Stimulated activated CD8-positive, alpha-beta memory T cell treated with anti-CD3 and anti-CD28 coated beads, Interleukin-12 subunit alpha, Interleukin-12 subunit beta, amount 100 ng/mL, for 1 hour (primary cell): Measurements from ENCODE around the gene VAMP2.

ENCODE experiments used
- DNase-seq: peaks from one replicate; pipeline ENCODE4 v3.0.0-alpha.2; 2020; ENCODE audit warnings: low read depth

Gene VAMP2

DNA sequence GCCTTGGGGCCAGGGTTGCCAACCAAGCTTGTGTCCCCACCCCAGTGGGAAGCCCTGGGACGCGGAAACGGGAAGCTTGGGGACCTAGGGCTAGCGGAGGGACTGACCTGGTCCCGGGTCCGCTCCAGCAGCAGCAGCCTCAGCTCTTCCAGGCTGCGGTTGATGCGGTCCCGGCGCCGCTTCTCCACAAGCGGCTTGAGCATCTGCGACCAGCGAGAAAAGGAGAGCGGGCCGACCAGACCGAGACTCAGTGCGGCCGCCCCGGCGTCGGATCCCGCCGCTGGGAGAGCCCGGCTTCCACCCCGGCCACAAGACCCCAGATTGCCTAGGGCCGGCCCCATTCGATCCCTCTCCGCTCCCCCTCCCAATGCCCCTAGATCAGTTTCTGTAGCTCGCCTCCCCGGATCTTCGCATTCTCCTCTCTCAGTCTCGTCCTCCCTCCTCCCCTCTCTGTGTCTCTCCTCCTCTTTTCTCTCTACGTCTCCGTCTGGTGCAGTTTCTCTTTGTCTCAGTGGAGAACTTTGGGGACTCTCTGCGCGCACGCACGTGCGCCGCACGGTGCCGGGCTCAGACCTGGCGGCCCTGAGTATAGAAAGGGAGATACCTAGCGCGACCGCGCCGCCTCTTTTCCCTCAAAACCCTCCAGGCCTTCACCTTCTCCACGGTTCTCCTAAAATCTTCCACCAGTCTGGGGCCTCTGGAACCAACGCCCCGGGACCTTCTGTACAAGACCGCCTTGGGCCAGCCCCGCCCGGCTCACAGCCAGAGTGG, 39.6 kb downstream of the VAMP2 start:
- no peak for DNase-seq

DNA sequence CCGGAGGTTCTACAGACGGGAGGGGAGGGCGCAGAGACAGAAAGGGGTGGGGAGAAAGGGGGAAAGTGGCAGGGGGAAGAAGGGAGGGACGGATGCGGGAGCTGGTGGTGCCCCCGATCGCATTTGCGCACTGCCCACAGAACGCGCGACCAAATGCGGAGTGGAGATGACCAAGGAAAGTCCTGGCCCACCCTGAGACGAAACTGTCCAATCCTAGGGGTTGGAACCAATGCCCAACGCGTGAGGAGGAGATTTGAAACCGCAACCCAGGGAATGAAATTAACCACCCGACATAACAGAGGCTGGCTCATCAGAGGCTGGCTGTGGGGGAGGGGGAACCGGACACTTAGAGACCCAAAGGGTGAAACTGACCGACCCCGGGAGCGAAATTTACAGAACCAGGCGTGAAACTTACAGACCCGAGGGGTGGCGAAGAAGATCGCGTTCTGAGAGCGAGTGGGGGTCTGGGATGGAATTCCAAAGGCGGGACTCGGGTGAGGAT, 40.3 kb downstream of the VAMP2 start:
- DNase-seq, result no peak

DNA sequence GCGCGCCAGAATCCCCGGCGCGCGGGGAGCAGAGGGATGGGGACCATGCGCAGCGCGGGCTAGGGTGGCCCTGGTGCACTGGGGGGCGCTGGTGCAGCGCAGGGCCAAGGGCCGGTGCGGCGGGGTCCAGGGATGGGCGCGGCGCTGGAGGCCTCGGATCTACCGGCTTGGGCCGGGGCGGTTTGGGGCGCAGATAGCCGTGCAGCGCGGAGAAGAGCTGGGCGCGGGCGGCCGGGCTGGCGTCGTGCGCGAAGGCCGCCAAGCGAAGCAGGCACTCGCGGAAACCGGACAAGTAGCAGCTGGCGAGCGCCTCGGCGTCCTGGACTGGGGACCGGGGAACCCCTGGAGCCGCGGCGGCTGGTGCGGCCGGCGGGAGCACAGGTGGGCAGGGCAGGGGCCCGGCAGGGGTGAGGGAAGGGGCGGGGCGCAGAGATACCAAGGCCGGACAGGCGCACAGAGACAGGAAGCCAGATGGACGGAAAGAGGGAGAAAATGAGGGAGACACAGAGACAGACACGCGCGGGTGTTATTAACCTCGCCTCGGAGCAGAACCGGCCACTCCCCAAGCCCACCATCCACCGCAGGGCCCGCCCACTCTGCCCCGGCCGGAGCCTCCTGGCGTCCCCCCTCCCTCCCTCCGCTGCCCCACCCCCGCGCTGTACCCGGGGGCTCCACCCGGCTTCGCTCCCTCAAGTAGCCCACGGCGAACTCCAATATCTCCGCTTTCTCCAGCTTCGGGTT, 40.9 kb downstream of the VAMP2 start:
- DNase-seq, result no peak

DNA sequence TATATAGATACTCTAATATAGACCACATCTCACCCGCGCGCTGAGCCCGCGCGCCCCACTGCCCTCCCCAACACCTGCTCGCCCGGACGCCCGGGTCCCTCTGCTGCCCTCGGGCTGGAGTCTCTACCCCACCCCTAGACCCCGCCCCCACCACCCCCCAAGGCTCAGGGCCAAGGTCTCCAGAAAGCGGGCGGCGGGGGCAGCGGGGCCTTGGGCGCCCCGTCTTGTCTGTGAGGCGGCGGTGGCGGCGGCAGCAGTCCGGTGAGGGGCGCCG, 41.4 kb downstream of the VAMP2 start:
- DNase-seq, result no peak

DNA sequence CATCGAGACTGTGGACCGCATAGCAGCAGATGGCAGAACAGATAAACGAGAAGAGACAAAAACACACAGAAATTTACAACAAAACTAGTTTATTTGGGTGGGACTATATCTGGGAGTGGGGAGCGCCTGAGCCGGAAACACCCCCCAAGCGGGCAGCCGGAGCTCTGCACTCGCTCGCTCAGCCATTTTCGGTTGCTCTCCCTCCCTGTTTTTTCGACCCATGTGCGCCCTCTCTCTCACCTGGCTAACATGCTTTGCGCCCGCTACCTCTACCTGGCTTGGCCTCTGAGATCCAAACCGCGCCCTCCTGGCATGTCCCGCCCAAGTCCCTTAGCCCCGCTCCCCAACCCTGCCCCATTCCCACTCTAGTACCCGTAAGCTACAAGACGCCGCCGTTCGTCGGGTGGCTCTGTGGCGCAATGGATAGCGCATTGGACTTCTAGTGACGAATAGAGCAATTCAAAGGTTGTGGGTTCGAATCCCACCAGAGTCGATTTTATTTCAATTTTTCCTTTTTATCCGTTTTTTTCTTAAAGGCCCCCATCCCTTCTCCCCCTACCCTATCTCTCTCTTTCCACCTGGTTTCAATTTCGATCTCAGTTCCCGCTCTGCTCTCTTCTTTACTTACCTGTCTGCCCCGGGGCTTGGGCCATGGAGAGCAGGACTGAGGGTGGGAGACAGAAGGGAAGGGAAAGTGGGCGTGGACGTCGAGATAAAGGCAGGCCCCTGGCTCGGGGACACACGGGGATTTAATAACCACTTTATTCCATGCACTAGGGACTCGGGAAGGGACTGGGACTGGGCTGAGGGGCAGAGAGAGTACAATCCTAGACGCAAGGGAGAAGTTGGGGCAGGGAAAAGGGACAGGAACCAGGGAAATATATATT, 42.0 kb downstream of the VAMP2 start:
- DNase-seq, result no peak

DNA sequence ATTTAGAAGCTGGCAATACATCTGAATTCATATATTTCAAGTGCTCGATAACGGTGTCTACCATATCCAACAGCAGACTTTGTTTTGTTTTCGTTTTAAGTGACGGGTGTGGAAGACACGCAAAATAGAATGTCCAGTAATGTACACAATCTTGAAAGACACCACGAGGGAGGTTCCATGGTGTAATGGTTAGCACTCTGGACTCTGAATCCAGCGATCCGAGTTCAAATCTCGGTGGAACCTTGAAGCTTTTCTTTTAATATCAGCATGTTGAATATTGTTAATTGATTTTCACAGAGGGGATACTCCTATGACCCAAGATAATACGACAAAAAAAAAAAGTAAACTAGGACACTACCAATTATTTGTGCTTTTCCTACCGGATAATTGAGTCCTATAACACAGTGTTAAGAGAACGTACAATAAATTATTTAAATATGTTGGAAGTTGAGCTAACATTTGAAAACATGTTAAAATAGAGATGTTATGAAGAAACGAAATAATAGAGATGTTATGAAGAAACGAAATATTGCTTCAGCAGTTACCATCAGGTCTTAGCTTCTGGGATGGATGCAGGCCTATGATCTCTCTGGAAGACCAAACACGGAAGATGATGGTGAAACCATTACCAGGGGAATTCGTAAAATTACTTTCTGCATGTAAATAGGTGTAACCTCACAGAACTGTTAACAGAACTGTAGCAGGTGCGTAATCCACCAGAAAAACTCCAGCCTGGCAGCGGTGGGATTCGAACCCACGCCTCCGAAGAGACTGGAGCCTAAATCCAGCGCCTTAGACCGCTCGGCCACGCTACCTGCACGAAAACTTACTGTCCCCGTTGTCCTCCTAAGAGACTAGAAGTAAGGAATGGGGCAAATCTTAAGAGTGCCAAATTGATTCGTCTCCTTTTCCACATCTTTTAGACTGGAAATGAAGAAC, 42.9 kb downstream of the VAMP2 start:
- DNase-seq, result peak; percentile 65

DNA sequence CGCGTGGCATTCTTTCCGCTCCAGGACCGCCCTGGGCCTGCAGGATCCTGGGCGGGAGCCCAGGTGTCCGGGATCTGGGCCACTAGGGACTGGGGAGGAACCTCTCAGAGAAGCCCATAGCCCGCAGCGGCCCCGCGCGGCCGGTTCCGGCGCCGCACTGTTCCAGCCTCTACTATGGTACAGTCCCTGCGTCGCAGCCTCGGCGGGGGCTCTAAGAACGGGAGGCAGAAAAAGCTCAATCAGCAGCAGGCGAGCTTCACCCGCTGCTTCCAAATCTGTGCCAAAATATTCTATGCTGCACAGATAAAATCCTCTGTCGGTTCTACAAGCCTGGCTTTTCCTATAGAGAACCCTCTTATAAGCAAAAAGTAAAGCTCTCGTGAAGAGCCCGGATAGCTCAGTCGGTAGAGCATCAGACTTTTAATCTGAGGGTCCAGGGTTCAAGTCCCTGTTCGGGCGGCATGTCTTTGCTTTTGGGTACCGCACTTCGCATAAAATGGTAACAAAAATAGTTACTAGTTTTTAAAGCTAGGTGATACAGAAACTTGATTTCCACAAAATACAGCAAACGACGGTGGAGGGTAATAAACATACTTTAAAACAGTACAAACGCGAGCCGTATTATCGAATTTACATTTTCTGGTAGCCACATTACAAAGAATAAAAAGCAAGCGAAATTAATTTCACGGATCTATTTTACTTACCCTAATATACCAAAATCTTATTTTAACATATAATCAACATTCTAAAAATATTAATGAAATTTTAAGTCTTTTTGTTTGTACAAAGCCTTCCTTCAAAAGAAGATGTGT, 43.8 kb downstream of the VAMP2 start:
- DNase-seq, result peak; percentile 71

DNA sequence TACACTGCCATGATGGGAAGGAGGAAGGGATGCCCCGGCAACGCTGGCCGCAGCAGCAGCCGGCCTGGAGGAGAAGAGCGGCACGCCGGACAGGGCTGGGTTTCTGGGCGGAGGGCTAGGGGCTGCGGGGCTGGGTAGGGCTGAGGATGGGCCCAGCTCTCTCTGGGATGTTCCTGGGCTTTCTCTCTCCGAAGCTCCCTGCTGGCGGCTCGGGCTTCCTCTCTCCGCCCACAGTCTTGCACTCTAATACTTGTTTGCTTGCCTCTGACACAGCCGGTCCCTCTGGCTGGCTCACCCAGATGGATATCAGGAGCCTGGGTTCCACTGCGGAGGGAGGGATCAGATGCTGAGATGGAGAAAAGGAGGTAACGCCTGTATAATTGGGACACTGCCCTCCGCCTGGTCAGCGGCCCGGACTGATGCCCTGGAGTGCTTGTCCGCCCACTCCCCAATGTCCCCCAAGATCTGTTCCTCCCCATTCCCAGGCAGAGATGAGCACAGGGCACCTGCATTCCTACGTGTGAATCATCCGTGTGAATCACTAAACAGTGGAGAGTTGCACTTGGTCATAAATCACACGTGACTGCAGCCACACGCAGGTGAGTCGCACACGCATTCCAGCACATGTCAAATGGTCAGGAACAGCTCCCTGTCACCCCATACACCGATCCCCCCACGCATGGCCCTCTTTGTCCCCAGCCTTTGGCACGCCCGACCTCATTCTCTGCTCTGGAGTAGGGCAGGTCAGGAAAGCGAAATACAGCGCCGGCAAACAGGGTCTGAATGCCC, 44.6 kb downstream of the VAMP2 start, which contains the start of gene ALOXE3:
Gene ALOXE3 (minus strand): TSS at position 535 of the 789 bp plus-strand sequence. CDS start 524 bp downstream, at position 11.
- no peak for DNase-seq

DNA sequence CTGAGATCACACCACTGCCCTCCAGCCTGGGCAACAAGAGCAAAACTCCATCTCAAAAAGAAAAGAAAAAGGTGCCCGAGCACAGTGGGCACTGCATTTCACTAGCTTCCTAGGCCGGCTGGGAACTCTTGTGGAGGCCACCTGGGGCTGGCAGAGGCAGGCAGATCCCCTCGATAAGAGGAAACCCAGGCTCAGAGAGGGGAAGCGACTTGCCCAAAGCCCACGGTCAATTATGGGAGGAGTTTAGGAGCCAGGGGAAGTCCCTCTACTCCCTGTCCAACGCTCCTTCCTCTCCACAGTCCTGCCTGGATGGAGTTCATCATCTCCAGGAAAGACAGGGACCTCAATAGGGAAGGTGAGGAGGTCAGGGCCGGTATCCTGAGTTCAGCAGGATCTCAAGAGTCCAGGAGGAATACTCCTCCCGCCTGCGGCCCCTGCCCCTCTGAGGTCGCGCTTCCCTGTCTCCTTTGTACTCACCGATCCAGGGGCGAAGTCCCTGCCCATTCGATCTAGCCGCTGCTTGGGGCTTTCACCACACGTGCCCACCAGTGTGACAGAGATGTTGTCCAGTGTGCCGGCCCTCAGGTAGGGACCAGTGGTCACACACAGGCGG, 45.3 kb downstream of the VAMP2 start:
- DNase-seq, result no peak

DNA sequence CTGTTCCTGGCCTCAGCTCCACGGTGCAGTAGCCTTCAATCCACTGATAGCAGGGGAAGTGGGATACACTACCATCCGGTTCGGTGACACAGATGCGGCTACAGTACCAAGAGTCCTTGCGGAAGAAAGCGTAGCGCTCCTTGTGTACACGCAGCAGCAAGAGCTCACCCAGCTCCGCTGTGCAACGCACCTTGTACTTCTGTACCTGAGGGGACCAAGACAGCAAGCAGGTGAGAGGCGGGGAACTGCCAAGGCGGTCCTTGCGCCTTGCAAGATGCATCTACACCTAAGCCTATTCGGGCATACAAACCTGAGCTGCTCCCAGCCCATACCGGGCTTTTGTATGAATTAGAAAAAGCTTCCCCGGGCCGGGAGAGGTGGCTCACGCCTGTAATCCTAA, 46.0 kb downstream of the VAMP2 start:
- no peak for DNase-seq

DNA sequence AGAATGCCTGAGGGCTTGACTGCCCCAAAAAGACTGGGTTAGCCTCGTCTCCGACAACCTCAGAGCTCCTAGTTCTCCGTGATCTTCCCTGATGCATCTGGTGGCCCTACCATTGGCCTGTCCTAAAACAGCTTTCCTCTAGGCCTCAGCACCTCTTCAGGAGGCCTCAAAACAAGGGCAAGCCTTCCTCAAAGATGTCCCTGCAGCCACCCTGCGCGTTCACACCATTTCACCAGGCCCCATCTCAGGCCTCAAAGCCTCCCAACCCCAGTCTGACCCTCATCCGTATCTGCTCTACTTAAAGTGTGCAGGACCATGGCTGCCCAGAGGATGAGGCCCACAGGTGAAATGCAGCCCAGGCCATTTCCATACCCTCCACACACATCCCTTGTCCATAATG, 51.8 kb downstream of the VAMP2 start:
- no peak for DNase-seq

DNA sequence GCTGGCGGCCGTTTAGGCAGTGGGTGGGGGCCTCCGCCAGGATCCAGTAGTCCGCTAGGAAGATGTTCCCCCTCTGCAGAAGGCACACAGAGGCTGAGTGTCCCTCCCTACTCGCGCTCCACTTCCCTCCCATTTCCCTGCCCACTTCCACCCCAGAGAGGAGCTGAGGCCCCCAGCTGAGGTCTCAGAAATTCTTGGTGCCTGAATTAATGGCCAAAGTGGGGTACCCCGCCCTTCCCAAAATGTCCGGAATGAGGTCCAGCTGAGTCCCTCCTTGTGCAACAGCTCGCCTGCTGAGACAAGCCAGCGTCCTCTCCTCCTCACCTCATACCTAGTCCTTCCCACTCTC, 52.3 kb downstream of the VAMP2 start:
- DNase-seq, result no peak

DNA sequence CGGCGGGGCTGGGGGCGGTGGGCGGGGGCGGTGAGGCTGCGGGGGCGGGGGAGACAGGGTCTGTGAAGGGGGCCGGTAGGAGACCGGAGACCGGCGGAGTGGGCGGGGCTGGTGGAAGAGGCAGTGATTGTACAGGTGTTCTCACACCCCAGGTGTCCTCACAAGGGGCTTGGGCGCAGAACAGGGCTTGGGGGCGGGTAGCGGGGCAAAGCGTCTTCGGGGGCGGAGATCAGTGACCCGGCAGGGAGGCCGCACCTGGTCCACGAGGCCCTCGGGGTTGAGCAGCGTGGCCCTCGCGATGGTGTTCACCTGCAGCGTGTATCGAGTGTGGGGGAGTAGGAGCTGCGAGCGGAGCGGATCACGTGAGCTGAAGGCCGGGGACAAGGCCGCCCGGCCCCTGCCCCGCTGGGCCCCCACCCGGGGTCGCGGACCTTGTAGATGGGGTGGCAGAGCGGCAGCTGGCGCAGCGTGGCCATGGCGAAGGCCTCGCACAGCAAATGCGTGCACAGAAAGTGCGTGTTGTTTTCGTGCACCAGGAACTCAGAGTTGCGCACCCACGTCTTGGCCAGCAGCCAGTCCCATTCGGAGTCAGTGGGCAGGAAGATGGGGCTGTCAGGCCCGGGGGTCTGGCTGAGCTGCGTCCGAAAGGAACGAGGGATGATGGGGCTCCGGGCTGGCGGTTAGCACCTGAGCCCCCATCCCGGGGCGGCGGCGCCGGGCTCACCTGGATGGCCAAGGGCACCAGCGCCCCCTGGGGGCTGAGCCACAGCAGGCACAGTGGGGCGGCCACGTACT, 52.9 kb downstream of the VAMP2 start:
- peak; percentile 65 for DNase-seq
